ENCODE data around the gene SLC27A5. TPM values are rescaled to one million over a fixed set of nuclear protein-coding genes. Genes with fewer than 3 reads are reported as not detected.

SLC27A5 gene
- total and polyA plus RNA-seq, 9 of the 15 experiments (the other 6 are each of a cell fraction or from before 2014, with no cell fraction given) = 42.2 to 318 (median 64.7) TPM

DNA sequence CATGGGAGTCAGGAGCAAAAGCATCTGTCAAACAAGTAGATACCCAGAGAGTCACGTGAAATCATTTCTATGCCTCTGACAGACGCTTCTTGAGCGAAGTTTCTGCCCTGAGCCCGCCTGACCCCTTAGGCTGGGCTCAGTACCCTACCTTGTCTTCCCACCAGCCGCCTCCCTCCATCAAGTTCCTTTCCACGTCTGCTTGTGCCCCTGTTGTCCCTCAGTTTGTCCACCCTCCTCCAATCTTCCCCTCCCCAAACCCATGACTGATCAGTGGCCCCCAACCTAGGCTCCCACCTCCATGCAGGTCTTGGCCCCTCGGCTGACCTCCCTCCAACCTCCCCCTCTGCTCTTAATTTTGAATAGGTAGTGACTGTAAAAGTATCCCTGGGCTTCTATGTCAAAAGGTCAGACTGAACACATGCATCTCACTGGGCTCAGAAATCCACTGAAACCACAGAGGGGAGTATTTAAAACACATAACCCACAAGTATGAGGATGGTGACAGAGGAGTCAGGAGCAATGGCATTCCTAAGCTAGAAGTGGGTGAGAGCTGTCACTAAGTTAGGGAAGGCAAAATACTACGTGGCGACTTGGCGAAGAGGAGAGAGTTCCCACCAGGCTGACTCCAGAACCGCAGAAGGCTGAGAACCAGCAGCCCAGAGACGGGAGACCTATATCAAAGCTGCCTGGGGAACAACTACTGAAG is 37.3 kb downstream of the SLC27A5 start (continued):
- TF ChIP-seq, protein P1, sequence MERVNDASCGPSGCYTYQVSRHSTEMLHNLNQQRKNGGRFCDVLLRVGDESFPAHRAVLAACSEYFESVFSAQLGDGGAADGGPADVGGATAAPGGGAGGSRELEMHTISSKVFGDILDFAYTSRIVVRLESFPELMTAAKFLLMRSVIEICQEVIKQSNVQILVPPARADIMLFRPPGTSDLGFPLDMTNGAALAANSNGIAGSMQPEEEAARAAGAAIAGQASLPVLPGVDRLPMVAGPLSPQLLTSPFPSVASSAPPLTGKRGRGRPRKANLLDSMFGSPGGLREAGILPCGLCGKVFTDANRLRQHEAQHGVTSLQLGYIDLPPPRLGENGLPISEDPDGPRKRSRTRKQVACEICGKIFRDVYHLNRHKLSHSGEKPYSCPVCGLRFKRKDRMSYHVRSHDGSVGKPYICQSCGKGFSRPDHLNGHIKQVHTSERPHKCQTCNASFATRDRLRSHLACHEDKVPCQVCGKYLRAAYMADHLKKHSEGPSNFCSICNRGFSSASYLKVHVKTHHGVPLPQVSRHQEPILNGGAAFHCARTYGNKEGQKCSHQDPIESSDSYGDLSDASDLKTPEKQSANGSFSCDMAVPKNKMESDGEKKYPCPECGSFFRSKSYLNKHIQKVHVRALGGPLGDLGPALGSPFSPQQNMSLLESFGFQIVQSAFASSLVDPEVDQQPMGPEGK (CRISPR knock-in tag; IDR thresholded peaks at IDR 0.05; ENCODE audit: borderline replicate concordance) = no peak
- TF ChIP-seq SUPT5H (IDR thresholded peaks at IDR 0.05) (peak; percentile 58), DACH1 (IDR thresholded peaks at IDR 0.05; ENCODE audit: partially characterized antibody) (no peak), FOS (IDR thresholded peaks at IDR 0.05; ENCODE audit: extremely low read depth, insufficient read length) (no peak), FOXA1 (IDR thresholded peaks at IDR 0.05; ENCODE audit: borderline replicate concordance) (no peak), BDP1 (IDR thresholded peaks at IDR 0.05; ENCODE audit: insufficient read depth, insufficient read length) (no peak), FUS (optimal IDR thresholded peaks at IDR 0.05; ENCODE audit: low read depth, low read length) (no peak), POLR2A (conservative IDR thresholded peaks at IDR 0.05) (peak; percentile 55)

DNA sequence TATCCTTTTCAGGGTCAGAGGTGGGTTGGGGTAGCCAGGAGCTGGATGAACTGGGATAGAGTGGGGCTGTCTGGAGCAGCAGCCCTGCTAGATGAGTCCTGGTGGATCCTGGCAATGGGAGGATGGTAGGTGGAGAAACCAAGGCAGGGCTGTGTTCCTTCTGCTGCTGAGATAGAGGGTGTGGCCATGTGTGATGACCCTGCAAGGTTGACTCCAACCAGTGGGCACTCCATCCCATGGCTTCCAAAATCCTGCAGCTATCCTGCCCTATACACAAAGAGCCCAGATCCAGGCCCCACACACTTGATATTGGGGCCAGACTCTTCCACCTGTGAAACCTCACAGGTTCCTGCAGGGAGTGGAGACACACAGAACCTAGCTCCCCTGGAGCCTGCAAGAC is 38.0 kb downstream of the SLC27A5 start:
- no peak for DNase-seq (ENCODE audit: extremely low read depth in 1 of 4, low spot score in 3 of 4)
- Histone ChIP-seq H3K9ac (ENCODE audit: insufficient read depth in 1 of 2, low read depth in 2 of 2, low read length in 2 of 2) (no peak overlapping the region; a peak in 1 of 4 replicates), H3K36me3 (ENCODE audit: control insufficient read depth, insufficient read depth, low read length) (peaks cover 42% of the 10 kb centered on the region; the same call in 2 of the 3 replicates), H3K4me2 (ENCODE audit: insufficient read depth, low read length) (no peak overlapping the region), H3K27me3 (ENCODE audit: control insufficient read depth in 2 of 2, insufficient read depth in 2 of 2, low read length in 2 of 2) (no peaks in the 10 kb centered on the region), H2AFZ (ENCODE audit: low read depth, low read length) (no peak overlapping the region), H3K9me3 (replicated peaks; ENCODE audit: control insufficient read depth, insufficient read depth, low read depth, low read length) (no peaks in the 10 kb centered on the region), H3K9me1 (ENCODE audit: control insufficient read depth, insufficient read depth, low read length) (peaks cover 5% of the 10 kb centered on the region), H3K4me1 (replicated peaks in 1 of 2; ENCODE audit: control insufficient read depth in 2 of 2, insufficient read depth in 2 of 2, low read length in 2 of 2) (peaks cover 27 to 43% of the 10 kb centered on the region in 2 experiments), H3K4me3 (no peak overlapping the region), H4K20me1 (replicated peaks; ENCODE audit: control insufficient read depth, insufficient read depth, low read length) (0 out of 2 replicates have a peak, but pooled peaks cover 9% of the 10 kb centered on the region), H3K27ac (ENCODE audit: extremely low read depth, low read depth, low read length) (no peak overlapping the region), H3K79me2 (ENCODE audit: control insufficient read depth, insufficient read depth, low read length) (peaks cover 9% of the 10 kb centered on the region; the same call in 2 of the 3 replicates)
- no peak for FAIRE-seq
- in situ Hi-C loops (cut with MboI) = no loop called here
- ChIA-PET CTCF (ENCODE audit: low intra/inter-chr PET ratio) (no interaction called here), POLR2A (interaction anchor here (0.6 to 1.3 kb wide), 3 partner anchors 23 to 291 kb away, joined by 4 to 7 read pairs (median 5); partner anchors contain the start of genes ZBTB45, ZNF274 and ZNF324B)
- ATAC-seq = no peak
- TF ChIP-seq SUPT5H (IDR thresholded peaks at IDR 0.05) (peak; percentile 38), POLR2A (conservative IDR thresholded peaks at IDR 0.05) (peak; percentile 58; the same call in 1 of the 2 replicates), CTBP1 (IDR thresholded peaks at IDR 0.05; ENCODE audit: borderline replicate concordance) (no peak), BMI1 (IDR thresholded peaks at IDR 0.05; ENCODE audit: low read length) (no peak), ZNF347 (CRISPR knock-in tag; IDR thresholded peaks at IDR 0.05; ENCODE audit: low read depth) (no peak), NFATC3 (IDR thresholded peaks at IDR 0.05) (no peak), POLR2AphosphoS5 (IDR thresholded peaks at IDR 0.05; ENCODE audit: control insufficient read depth, insufficient read depth, low read depth, low read length) (0 out of 2 replicates have a peak, but pooled peaks have one; percentile 29), ZC3H11A (IDR thresholded peaks at IDR 0.05; ENCODE audit: low read depth, low read length) (no peak)
- intact Hi-C loops (cut with micrococcal nuclease) = no loop called here
- no TSS peak for BruUV-seq (replicated peaks)

All from K562 (cell line).